HL-60 (cell line): ENCODE data around the gene EHF.

Experiments used
- CTCF ChIP-seq: IDR thresholded peaks from one replicate; pipeline ENCODE4 v1.5.1; 2011; ENCODE audit warnings: low read length, control low read depth, inconsistent platforms; ENCODE audit not compliant: insufficient read depth
- GABPA ChIP-seq: IDR thresholded peaks from 2 replicates; pipeline ENCODE4 v1.6.1; 2012; ENCODE audit warnings: low read depth
- POLR2AphosphoS5 ChIP-seq: IDR thresholded peaks from 2 replicates; pipeline ENCODE4 v1.6.1; 2012; ENCODE audit warnings: low read depth

- TF ChIP-seq CTCF: no peak
- TF ChIP-seq POLR2AphosphoS5: no peak
- no peak for TF ChIP-seq GABPA
These were observed 16.0 kb upstream of the EHF start for GRCh38 chr11:34604911-34605310.
